ENCODE results near the gene ITPK1. TPM values are rescaled to one million over a fixed set of nuclear protein-coding genes. Genes with fewer than 3 reads are reported as not detected.

The ITPK1 gene
- total RNA-seq, 3 donors from 2014 or later: 27.8 to 91.7 (median 42.9) TPM

- H3K9me3 ChIP-seq: no peaks in the 10 kb centered on the region
- H3K27me3 ChIP-seq: no peaks in the 10 kb centered on the region
- peak in 1 of 2 donors; percentile 61 for DNase-seq (ENCODE audit: low spot score in 2 of 2)
- intact Hi-C loops (cut with DNase I; ENCODE audit: low total_unique reads): loop anchor here (1.0 kb wide), 1 partner anchor 9 kb away; no protein-coding TSS in a partner anchor
- no peak for TF ChIP-seq CTCF (IDR thresholded peaks at IDR 0.05)
- TF ChIP-seq POLR2AphosphoS5 (IDR thresholded peaks at IDR 0.05): no peak
- no peak for TF ChIP-seq POLR2A (IDR thresholded peaks at IDR 0.05)
- H3K4me1 ChIP-seq: peaks cover 0 to 9% of the 10 kb centered on the region in 2 donors
- no peaks in the 10 kb centered on the region for H3K36me3 ChIP-seq
- no peak overlapping the region for H3K27ac ChIP-seq
- H3K4me3 ChIP-seq: no peak overlapping the region
These were observed 96.3 kb downstream of the ITPK1 start for GRCh38 chr14:93019367-93019843.

DNA sequence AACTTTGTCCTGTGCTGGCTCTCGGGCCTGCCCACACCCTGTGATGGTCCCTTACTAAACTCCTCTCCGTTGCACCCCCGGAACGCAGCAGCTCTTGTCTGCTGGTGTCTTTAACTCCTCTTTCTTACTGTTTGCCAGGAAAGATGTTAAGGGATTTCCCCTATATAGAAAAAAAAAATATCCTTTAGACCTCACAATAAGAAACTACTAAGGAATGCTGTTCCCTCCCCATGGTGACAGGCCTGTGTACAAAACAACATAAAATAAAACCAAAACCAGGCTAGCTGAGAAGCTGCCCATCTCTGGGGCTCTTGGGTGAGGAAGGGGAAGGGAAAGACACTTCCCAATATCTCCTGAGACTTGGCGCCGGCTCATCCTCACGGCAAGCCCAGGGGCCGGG, 97.4 kb downstream of the ITPK1 start:
- no peak overlapping the region for H3K27ac ChIP-seq
- no peaks in the 10 kb centered on the region for H3K27me3 ChIP-seq
- intact Hi-C loops (cut with DNase I; ENCODE audit: low total_unique reads): no loop called here
- H3K36me3 ChIP-seq: no peaks in the 10 kb centered on the region
- no peaks in the 10 kb centered on the region for H3K9me3 ChIP-seq
- no peak overlapping the region for H3K4me3 ChIP-seq
- no peak for DNase-seq (ENCODE audit: low spot score in 2 of 2)
- peaks cover 0 to 9% of the 10 kb centered on the region in 2 donors for H3K4me1 ChIP-seq
- TF ChIP-seq POLR2A (IDR thresholded peaks at IDR 0.05) (no peak), CTCF (IDR thresholded peaks at IDR 0.05) (no peak), POLR2AphosphoS5 (IDR thresholded peaks at IDR 0.05) (no peak)

DNA sequence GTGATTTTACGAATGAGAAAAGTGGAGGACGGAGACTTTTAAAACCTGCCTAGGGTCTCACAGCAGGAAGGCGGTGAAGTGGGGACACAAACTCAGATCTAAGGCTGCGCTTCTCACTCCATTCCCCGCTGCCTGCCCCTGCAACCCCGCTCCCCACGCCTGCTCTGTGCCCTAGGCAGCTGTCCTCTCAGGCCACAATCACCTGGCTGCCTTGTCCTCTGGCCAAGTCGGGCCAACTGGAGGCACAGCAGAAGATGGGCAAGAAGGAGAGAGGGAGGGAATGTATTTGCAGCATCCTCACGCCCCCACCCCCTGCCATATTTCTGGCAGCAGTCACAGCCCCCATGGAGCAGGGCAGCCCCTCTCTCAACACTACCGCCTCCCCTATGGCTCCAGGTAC, 97.8 kb downstream of the ITPK1 start:
- Histone ChIP-seq H3K27me3 (no peaks in the 10 kb centered on the region), H3K9me3 (no peaks in the 10 kb centered on the region), H3K4me1 (peaks cover under 1 to 9% of the 10 kb centered on the region in 2 donors), H3K27ac (no peak overlapping the region), H3K4me3 (no peak overlapping the region), H3K36me3 (no peaks in the 10 kb centered on the region)
- DNase-seq (ENCODE audit: low spot score in 2 of 2): no peak
- intact Hi-C loops (cut with DNase I; ENCODE audit: low total_unique reads): no loop called here
- TF ChIP-seq CTCF (IDR thresholded peaks at IDR 0.05) (no peak), POLR2A (IDR thresholded peaks at IDR 0.05) (no peak), POLR2AphosphoS5 (IDR thresholded peaks at IDR 0.05) (no peak)

DNA sequence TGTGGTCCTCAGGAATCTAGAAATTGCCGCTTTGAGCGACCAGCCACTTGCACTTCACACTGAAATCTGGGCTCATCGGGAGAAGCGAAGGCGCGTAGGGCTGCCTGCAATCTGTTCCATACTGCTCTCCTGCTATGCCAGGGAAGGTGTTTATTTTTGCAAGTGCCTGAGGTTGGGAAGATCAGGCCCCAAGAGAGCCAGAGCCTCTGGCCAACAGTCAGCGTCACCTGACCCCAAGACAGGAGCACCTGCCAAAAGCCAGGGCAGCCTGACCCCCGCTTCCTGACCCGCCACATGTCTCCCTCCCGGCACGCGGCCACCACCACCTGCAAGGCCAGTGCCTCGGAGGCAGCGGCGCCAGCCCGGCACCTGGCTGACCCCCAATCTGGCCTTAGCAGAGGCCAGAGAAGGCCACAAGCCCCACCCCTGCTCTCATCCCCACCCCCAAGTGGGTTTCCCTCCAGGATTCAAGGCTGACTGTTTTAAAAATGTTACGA, 98.4 kb downstream of the ITPK1 start:
- Histone ChIP-seq H3K27ac (peak overlapping the region in 1 of 2 donors; percentile 45), H3K27me3 (no peaks in the 10 kb centered on the region), H3K4me3 (no peak overlapping the region), H3K9me3 (no peaks in the 10 kb centered on the region), H3K4me1 (peaks cover 5 to 9% of the 10 kb centered on the region in 2 donors), H3K36me3 (no peaks in the 10 kb centered on the region)
- intact Hi-C loops (cut with DNase I; ENCODE audit: low total_unique reads): no loop called here
- no peak for DNase-seq (ENCODE audit: low spot score in 2 of 2)
- no peak for TF ChIP-seq POLR2A (IDR thresholded peaks at IDR 0.05)
- no peak for TF ChIP-seq CTCF (IDR thresholded peaks at IDR 0.05)
- no peak for TF ChIP-seq POLR2AphosphoS5 (IDR thresholded peaks at IDR 0.05)

DNA sequence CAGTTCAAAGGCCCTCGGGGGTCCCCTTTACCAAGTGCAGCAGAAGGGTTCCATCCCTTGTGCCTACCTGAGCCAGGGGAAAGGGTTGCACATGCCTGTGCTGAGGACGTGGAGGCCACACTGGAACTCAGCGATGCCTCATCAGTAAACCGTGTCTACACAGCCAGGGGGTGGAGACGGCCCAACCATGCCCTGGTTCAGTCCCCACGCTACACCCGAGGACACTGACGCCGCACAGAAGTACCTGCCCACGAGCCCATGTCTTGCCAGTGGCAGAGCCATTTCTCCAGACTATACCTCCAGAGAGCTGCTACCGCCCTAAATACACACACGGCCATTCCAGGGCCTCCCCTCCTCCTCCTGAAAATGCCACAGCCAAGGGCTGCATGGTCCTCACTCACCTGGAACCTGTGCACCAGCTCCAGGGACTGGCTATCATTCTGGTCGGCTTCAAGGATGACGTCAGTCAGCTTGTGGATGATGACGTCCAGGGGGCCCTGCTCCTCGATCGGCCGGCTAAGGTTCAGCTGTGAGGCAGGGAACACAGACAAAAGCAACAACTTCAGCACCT, 99.4 kb downstream of the ITPK1 start:
- Histone ChIP-seq H3K9me3 (no peaks in the 10 kb centered on the region), H3K36me3 (no peaks in the 10 kb centered on the region), H3K27ac (no peak overlapping the region), H3K4me1 (peaks cover 5 to 9% of the 10 kb centered on the region in 2 donors), H3K27me3 (no peaks in the 10 kb centered on the region), H3K4me3 (no peak overlapping the region)
- TF ChIP-seq POLR2A (IDR thresholded peaks at IDR 0.05) (no peak), CTCF (IDR thresholded peaks at IDR 0.05) (no peak), POLR2AphosphoS5 (IDR thresholded peaks at IDR 0.05) (no peak)
- intact Hi-C loops (cut with DNase I; ENCODE audit: low total_unique reads): no loop called here
- DNase-seq (ENCODE audit: low spot score in 2 of 2): no peak

Measured in breast epithelium (tissue), 4 donors.